OCI-LY7 (cell line): ENCODE data around the gene ATP2B3. TPM values are rescaled to one million over a fixed set of nuclear protein-coding genes. Genes with fewer than 3 reads are reported as not detected.

Source experiments
- BruUV-seq: library from RNA; stranded (reverse); fragments of 400-500 nt; replicated peaks from 2 replicates; lab custom pipeline; 2021; lab: Mats Ljungman, UMichigan
- CTCF ChIA-PET: fragments of 300-600 bp; sonication (Branson Sonifier 250); formaldehyde crosslinking; loops from one replicate; lab custom pipeline; 2022; ENCODE audit warnings: antibody characterized with exemption; ENCODE audit not compliant: unreplicated experiment; lab: Charles Lee
- POLR2A ChIA-PET: fragments of 300-600 bp; sonication (Branson Sonifier 250); formaldehyde crosslinking; loops from one replicate; lab custom pipeline; 2022; ENCODE audit warnings: antibody characterized with exemption; lab: Charles Lee
- DNase-seq: peaks from one replicate; pipeline ENCODE4 v3.0.0-alpha.2; 2015; ENCODE audit warnings: low spot score
- H2AFZ ChIP-seq: fragments of 200-600 bp; sonication (generic), shearing (Covaris generic); 2 replicates; pipeline ENCODE4 v1.6.1; 2014; ENCODE audit warnings: mild to moderate bottlenecking, antibody characterized with exemption, low read length, moderate library complexity
- H3K27ac ChIP-seq: fragments of 200-600 bp; sonication (generic); 2 replicates; pipeline ENCODE4 v1.5.1; 2014; ENCODE audit warnings: mixed run types, low read depth, mild to moderate bottlenecking, moderate library complexity, low read length, inconsistent platforms; ENCODE audit not compliant: poor library complexity, severe bottlenecking
- H3K36me3 ChIP-seq: fragments of 200-600 bp; sonication (generic); 2 replicates; pipeline ENCODE4 v1.6.1; 2014; ENCODE audit warnings: mild to moderate bottlenecking, antibody characterized with exemption, low read length, moderate library complexity, mixed read lengths; ENCODE audit not compliant: insufficient read depth
- H3K4me1 ChIP-seq: fragments of 200-600 bp; sonication (generic); 2 replicates; pipeline ENCODE4 v1.5.1; 2014; ENCODE audit warnings: mild to moderate bottlenecking, low read length; ENCODE audit not compliant: insufficient read depth, poor library complexity, severe bottlenecking
- H3K4me2 ChIP-seq: fragments of 200-600 bp; sonication (generic); 2 replicates; pipeline ENCODE4 v1.6.1; 2014; ENCODE audit warnings: mild to moderate bottlenecking, low read length
- H3K4me3 ChIP-seq: fragments of 200-600 bp; sonication (generic); 2 replicates; pipeline ENCODE4 v1.5.1; 2014; ENCODE audit warnings: mild to moderate bottlenecking, low read depth, low read length; ENCODE audit not compliant: poor library complexity, severe bottlenecking
- H3K79me2 ChIP-seq: fragments of 200-600 bp; sonication (generic); 2 replicates; pipeline ENCODE4 v1.6.1; 2016; ENCODE audit warnings: low read depth, mild to moderate bottlenecking, low read length, moderate library complexity, mixed read lengths; ENCODE audit not compliant: insufficient read depth
- H3K9me2 ChIP-seq: fragments of 200-600 bp; sonication (generic); 2 replicates; pipeline ENCODE4 v1.6.1; 2016; ENCODE audit warnings: mild to moderate bottlenecking, low read length, mixed read lengths; ENCODE audit not compliant: insufficient read depth
- H3K9me3 ChIP-seq: fragments of 200-600 bp; sonication (generic); 2 replicates; pipeline ENCODE4 v1.6.1; 2014; ENCODE audit warnings: mild to moderate bottlenecking, mixed run types, low read length, mixed read lengths
- H4K20me1 ChIP-seq: fragments of 200-600 bp; sonication (generic); 2 replicates; pipeline ENCODE4 v1.6.1; 2014; ENCODE audit warnings: mild to moderate bottlenecking, antibody characterized with exemption, low read length, moderate library complexity, mixed read lengths; ENCODE audit not compliant: insufficient read depth
- EZH2phosphoT487 ChIP-seq: fragments of 200-600 bp; sonication (generic); IDR thresholded peaks from 2 replicates; pipeline ENCODE4 v1.6.1; 2018; ENCODE audit warnings: low read depth, borderline replicate concordance, mild to moderate bottlenecking, mixed run types, antibody characterized with exemption, low read length, moderate library complexity, mixed read lengths
- intact Hi-C: fragments of 100-400 bp; cut with micrococcal nuclease; formaldehyde crosslinking; loops from one replicate; pipeline ENCODE4 v1.10.0; 2022; ENCODE audit not compliant: unreplicated experiment
- total RNA-seq, 2 experiments: library from RNA; depleted of rRNA in 1 of 2; stranded (reverse); fragments of >200 nt in 1 of 2; shearing (Covaris generic) in 1 of 2; gene quantifications; 2 replicates each; pipeline ENCODE4 v1.2.3, GENCODE V29; 2014 to 2022
- TF ChIP-seq, protein P1 (sequence below): fragments of 200-600 bp; sonication (generic); conservative IDR thresholded peaks from 2 replicates; pipeline ENCODE4 v1.5.1; 2014; ENCODE audit warnings: mild to moderate bottlenecking, antibody characterized with exemption, low read length, moderate library complexity, mixed read lengths

ATP2B3 gene
- total RNA-seq, 2 experiments from 2014 or later: not detected

DNA sequence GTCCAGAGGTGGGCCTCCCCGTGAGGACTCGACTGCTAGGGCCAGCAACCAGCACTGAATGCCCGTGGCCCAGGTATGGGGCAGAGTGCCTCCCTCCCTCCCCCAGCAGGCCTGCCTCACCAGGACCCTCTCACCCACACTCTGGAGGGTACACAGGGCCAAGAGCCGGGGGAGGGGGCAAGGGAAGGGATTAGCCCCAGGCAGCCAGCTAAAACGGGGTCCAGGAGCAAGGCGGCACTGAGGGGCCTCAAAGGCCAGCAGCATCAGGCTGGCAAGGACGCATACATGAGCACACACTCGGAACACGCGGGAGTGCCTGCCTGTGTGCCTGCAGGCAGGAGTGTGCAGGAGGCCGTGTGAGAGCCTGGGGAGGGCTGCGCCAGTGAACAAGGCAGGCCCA lies 111.2 kb downstream of the ATP2B3 start:
- Histone ChIP-seq H2AFZ (no peak overlapping the region), H3K4me1 (no peaks in the 10 kb centered on the region), H3K27ac (no peak overlapping the region), H3K36me3 (no peaks in the 10 kb centered on the region), H3K9me2 (no peaks in the 10 kb centered on the region), H3K9me3 (no peaks in the 10 kb centered on the region), H4K20me1 (no peaks in the 10 kb centered on the region), H3K79me2 (no peaks in the 10 kb centered on the region), H3K4me3 (no peak overlapping the region), H3K4me2 (no peak overlapping the region)
- no peak for TF ChIP-seq EZH2phosphoT487
- TF ChIP-seq, protein P1, sequence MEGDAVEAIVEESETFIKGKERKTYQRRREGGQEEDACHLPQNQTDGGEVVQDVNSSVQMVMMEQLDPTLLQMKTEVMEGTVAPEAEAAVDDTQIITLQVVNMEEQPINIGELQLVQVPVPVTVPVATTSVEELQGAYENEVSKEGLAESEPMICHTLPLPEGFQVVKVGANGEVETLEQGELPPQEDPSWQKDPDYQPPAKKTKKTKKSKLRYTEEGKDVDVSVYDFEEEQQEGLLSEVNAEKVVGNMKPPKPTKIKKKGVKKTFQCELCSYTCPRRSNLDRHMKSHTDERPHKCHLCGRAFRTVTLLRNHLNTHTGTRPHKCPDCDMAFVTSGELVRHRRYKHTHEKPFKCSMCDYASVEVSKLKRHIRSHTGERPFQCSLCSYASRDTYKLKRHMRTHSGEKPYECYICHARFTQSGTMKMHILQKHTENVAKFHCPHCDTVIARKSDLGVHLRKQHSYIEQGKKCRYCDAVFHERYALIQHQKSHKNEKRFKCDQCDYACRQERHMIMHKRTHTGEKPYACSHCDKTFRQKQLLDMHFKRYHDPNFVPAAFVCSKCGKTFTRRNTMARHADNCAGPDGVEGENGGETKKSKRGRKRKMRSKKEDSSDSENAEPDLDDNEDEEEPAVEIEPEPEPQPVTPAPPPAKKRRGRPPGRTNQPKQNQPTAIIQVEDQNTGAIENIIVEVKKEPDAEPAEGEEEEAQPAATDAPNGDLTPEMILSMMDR: no peak
- no TSS peak for BruUV-seq
- intact Hi-C loops: no loop called here
- ChIA-PET CTCF (no interaction called here), POLR2A (no interaction called here)
- no peak for DNase-seq

DNA sequence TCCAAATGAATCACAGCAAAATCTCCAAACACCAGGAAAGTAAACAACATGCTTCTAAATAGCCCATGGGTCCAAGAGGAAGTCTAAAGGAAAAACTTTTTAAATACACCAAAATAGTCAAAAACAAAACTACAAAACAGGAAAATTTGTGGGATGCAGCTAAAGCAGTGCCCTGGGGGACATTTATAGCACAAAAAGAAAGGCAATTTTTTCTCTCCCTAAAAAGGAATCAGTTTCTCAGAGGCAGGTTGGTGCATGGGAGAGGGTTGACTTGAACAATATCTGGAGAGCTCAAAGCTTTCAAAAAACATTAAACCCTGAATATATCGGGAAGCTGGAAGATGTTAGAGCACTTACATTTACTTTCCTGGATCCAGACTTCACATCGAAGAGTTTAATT lies 113.9 kb downstream of the ATP2B3 start:
- Histone ChIP-seq H4K20me1 (no peaks in the 10 kb centered on the region), H3K36me3 (no peaks in the 10 kb centered on the region), H3K9me3 (no peaks in the 10 kb centered on the region), H3K4me3 (no peak overlapping the region), H3K4me1 (no peaks in the 10 kb centered on the region), H3K79me2 (no peaks in the 10 kb centered on the region), H3K4me2 (no peak overlapping the region), H2AFZ (no peak overlapping the region), H3K27ac (no peak overlapping the region), H3K9me2 (no peaks in the 10 kb centered on the region)
- POLR2A ChIA-PET: interaction anchor here (0.6 to 1.0 kb wide), 2 partner anchors 21 to 63 kb away, joined by 3 to 4 read pairs; no protein-coding TSS in a partner anchor
- BruUV-seq: no TSS peak
- CTCF ChIA-PET: no interaction called here
- TF ChIP-seq, protein P1: no peak
- TF ChIP-seq EZH2phosphoT487: no peak
- intact Hi-C loops: no loop called here
- DNase-seq: no peak

DNA sequence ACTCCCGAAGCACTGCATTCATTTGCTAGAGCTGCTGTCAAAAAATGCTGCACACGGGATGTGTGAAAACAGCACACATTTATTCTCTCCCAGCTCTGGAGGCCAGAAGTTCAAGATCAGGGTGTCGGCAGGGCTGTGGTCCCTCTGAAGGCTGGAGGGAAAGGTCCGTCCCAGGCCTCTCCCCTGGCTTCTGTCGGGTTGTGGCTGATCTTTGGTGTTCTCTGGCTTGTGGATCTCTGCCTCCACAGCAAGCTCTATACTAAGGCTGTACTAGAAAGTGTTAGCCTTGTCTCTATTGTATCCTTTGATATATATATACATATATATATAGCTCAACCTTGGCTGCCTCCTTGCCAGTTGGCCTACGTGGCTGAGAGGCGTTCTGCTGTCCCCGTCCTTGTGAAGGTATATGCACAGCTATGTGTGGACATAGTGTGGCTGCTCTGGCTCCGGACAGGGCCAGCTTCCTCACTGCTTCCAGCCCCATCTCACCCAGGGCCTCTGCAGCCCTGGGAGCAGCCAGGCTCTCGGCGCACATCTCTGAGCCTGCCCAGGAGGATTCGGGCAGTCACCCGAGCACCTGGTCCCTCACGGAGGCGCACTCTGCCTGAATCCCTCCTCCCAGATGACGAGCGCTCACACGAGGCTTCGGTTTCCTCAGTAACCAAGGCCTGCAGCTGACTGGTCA lies 114.6 kb downstream of the ATP2B3 start:
- no peak overlapping the region for H2AFZ ChIP-seq
- DNase-seq: no peak
- no peak overlapping the region for H3K27ac ChIP-seq
- no peak overlapping the region for H3K4me2 ChIP-seq
- no peaks in the 10 kb centered on the region for H3K4me1 ChIP-seq
- POLR2A ChIA-PET: interaction anchor here (1.0 kb wide), 1 partner anchor 64 kb away, joined by 4 read pairs; no protein-coding TSS in a partner anchor
- no peaks in the 10 kb centered on the region for H3K79me2 ChIP-seq
- no peaks in the 10 kb centered on the region for H3K9me2 ChIP-seq
- intact Hi-C loops: no loop called here
- H4K20me1 ChIP-seq: no peaks in the 10 kb centered on the region
- no peak overlapping the region for H3K4me3 ChIP-seq
- CTCF ChIA-PET: no interaction called here
- no peaks in the 10 kb centered on the region for H3K36me3 ChIP-seq
- BruUV-seq: no TSS peak
- H3K9me3 ChIP-seq: no peaks in the 10 kb centered on the region
- no peak for TF ChIP-seq EZH2phosphoT487
- TF ChIP-seq, protein P1: no peak
